SK-N-SH (cell line): ENCODE results near the gene ZBTB22. TPM values are rescaled to one million over a fixed set of nuclear protein-coding genes. Genes with fewer than 3 reads are reported as not detected.

Experiments
- CTCF ChIA-PET: fragments of 300-600, 350-600 bp; formaldehyde crosslinking; extraction: SDS; loops from one replicate; lab custom pipeline; 2021; lab: Yijun Ruan, JAX
- POLR2A ChIA-PET: fragments of 350-600 bp; sonication (Branson Sonifier 250); formaldehyde crosslinking; extraction: SDS; loops from one replicate; lab custom pipeline; 2020; ENCODE audit warnings: antibody characterized with exemption, inconsistent platforms; lab: Yijun Ruan, JAX
- DNase-seq: peaks from one replicate; pipeline ENCODE4 v3.0.0; 2012
- H2AFZ ChIP-seq: fragments of 200-600 bp; sonication (generic); 2 replicates; pipeline ENCODE4 v1.8.1; 2016; ENCODE audit warnings: antibody characterized with exemption, mild to moderate bottlenecking, low read depth
- H3F3A ChIP-seq: fragments of 200-600 bp; sonication (generic); replicated peaks from 2 replicates; pipeline ENCODE3; 2016; ENCODE audit warnings: antibody characterized with exemption, mild to moderate bottlenecking; ENCODE audit not compliant: insufficient read depth
- H3K27ac ChIP-seq, 2 experiments: fragments of 200-500 bp in 1 of 2; fragments of 200-600 bp in 1 of 2; sonication (Bioruptor generic) in 1 of 2; sonication (generic), shearing (Covaris generic) in 1 of 2; 2 replicates each; pipeline versions ENCODE4 v1.5.1 to v1.6.1; 2014 to 2016; ENCODE audit warnings: low read depth in 2 of 2, inconsistent platforms in 1 of 2, low read length in 1 of 2, mild to moderate bottlenecking in 1 of 2, mixed read lengths in 1 of 2
- H3K27me3 ChIP-seq: fragments of 200-600 bp; sonication (generic), shearing (Covaris generic); 2 replicates; pipeline ENCODE4 v1.6.1; 2016; ENCODE audit warnings: mixed run types; ENCODE audit not compliant: insufficient read depth
- H3K36me3 ChIP-seq, 2 experiments: fragments of 200-500 bp in 1 of 2; fragments of 200-600 bp in 1 of 2; sonication (Bioruptor generic) in 1 of 2; sonication (generic) in 1 of 2; replicated peaks in 1 of 2; 2 replicates each; pipeline versions ENCODE3 to v1.5.1; 2014 to 2016; ENCODE audit warnings: low read length in 1 of 2, mild to moderate bottlenecking in 1 of 2; ENCODE audit not compliant: insufficient read depth in 2 of 2, control insufficient read depth in 1 of 2
- H3K4me1 ChIP-seq, 2 experiments: fragments of 200-500 bp in 1 of 2; fragments of 200-600 bp in 1 of 2; sonication (Bioruptor generic) in 1 of 2; sonication (generic), shearing (Covaris generic) in 1 of 2; 2 replicates each; pipeline versions ENCODE4 v1.5.1 to v1.6.1; 2014 to 2016; ENCODE audit warnings: low read depth in 1 of 2, low read length in 1 of 2, mixed run types in 1 of 2; ENCODE audit not compliant: insufficient read depth in 2 of 2, control insufficient read depth in 1 of 2
- H3K4me2 ChIP-seq: fragments of 200-600 bp; sonication (generic), shearing (Covaris generic); 2 replicates; pipeline ENCODE4 v1.6.1; 2017; ENCODE audit warnings: mixed run types
- H3K4me3 ChIP-seq, 2 experiments: fragments of 200-500 bp in 1 of 2; fragments of 200-600 bp in 1 of 2; sonication (Bioruptor generic) in 1 of 2; sonication (generic), shearing (Covaris generic) in 1 of 2; 2 replicates each; pipeline versions ENCODE4 v1.5.1 to v1.8.1; 2014 to 2016; ENCODE audit warnings: low read depth in 2 of 2, inconsistent platforms in 1 of 2, low read length in 1 of 2, mild to moderate bottlenecking in 1 of 2, mixed read lengths in 1 of 2, moderate library complexity in 1 of 2
- H3K79me2 ChIP-seq: fragments of 200-600 bp; sonication (generic); 2 replicates; pipeline ENCODE4 v1.8.1; 2017; ENCODE audit warnings: mild to moderate bottlenecking; ENCODE audit not compliant: insufficient read depth
- H3K9ac ChIP-seq: fragments of 200-600 bp; sonication (generic); 2 replicates; pipeline ENCODE4 v1.6.1; 2017; ENCODE audit warnings: mixed run types
- H3K9me2 ChIP-seq: fragments of 200-600 bp; sonication (generic); 2 replicates; pipeline ENCODE4 v1.6.1; 2017; ENCODE audit warnings: mixed run types
- H3K9me3 ChIP-seq: fragments of 200-600 bp; sonication (generic); 2 replicates; pipeline ENCODE4 v1.6.1; 2017; ENCODE audit warnings: mixed run types, mild to moderate bottlenecking, moderate library complexity
- H4K20me1 ChIP-seq: fragments of 200-600 bp; sonication (generic); 2 replicates; pipeline ENCODE4 v1.6.1; 2017; ENCODE audit warnings: mild to moderate bottlenecking, mixed run types; ENCODE audit not compliant: insufficient read depth
- ELF1 ChIP-seq: IDR thresholded peaks from 2 replicates; pipeline ENCODE4 v1.4.0; 2012
- EP300 ChIP-seq, 2 experiments: IDR thresholded peaks; 2 replicates each; pipeline versions ENCODE4 v1.4.0 to v1.6.1; 2012; ENCODE audit warnings: borderline replicate concordance in 1 of 2, low read depth in 1 of 2, low read length in 1 of 2
- EZH2phosphoT487 ChIP-seq: fragments of 200-600 bp; sonication (generic); IDR thresholded peaks from 2 replicates; pipeline ENCODE4 v1.6.1; 2017; ENCODE audit warnings: low read depth, mixed run types, mild to moderate bottlenecking, antibody characterized with exemption, moderate library complexity, borderline replicate concordance
- FOSL2 ChIP-seq: IDR thresholded peaks from 2 replicates; pipeline ENCODE4 v1.4.0; 2012; ENCODE audit warnings: low read depth, mild to moderate bottlenecking, moderate library complexity, borderline replicate concordance
- FOXM1 ChIP-seq: IDR thresholded peaks from 2 replicates; pipeline ENCODE4 v1.4.0; 2012; ENCODE audit warnings: low read depth, mild to moderate bottlenecking
- GABPA ChIP-seq: IDR thresholded peaks from 2 replicates; pipeline ENCODE4 v1.4.0; 2012; ENCODE audit warnings: low read depth, mild to moderate bottlenecking
- JUND ChIP-seq: IDR thresholded peaks from 2 replicates; pipeline ENCODE4 v1.4.0; 2012
- MEF2A ChIP-seq: IDR thresholded peaks from 2 replicates; pipeline ENCODE4 v1.4.0; 2012; ENCODE audit warnings: low read depth, borderline replicate concordance
- NFIC ChIP-seq: IDR thresholded peaks from 2 replicates; pipeline ENCODE4 v1.4.0; 2012; ENCODE audit warnings: borderline replicate concordance
- PBX3 ChIP-seq: IDR thresholded peaks from 2 replicates; pipeline ENCODE4; 2012
- POLR2AphosphoS5 ChIP-seq: IDR thresholded peaks from 2 replicates; pipeline ENCODE4 v1.6.1; 2012; ENCODE audit warnings: low read depth, low read length
- RAD21 ChIP-seq: IDR thresholded peaks from 2 replicates; pipeline ENCODE4 v1.6.1; 2012; ENCODE audit warnings: mild to moderate bottlenecking, low read length
- RCOR1 ChIP-seq: fragments of 150-350 bp; IDR thresholded peaks from 2 replicates; pipeline ENCODE4 v1.6.1; 2017; ENCODE audit warnings: antibody characterized with exemption, low read length
- REST ChIP-seq: IDR thresholded peaks from 2 replicates; pipeline ENCODE4 v1.6.1; 2012; ENCODE audit warnings: mild to moderate bottlenecking, low read depth, low read length, moderate library complexity
- RFX5 ChIP-seq: IDR thresholded peaks from 2 replicates; pipeline ENCODE4 v1.6.1; 2012; ENCODE audit warnings: mild to moderate bottlenecking, improper control_type of control experiment, low read length
- SMC3 ChIP-seq: IDR thresholded peaks from 2 replicates; pipeline ENCODE4 v1.6.1; 2012; ENCODE audit warnings: low read depth, low read length, improper control_type of control experiment
- TAF1 ChIP-seq: IDR thresholded peaks from 2 replicates; pipeline ENCODE4 v1.6.1; 2012; ENCODE audit warnings: low read depth, mild to moderate bottlenecking, low read length, moderate library complexity, borderline replicate concordance
- YY1 ChIP-seq: IDR thresholded peaks from 2 replicates; pipeline ENCODE4 v1.4.0; 2012; ENCODE audit warnings: low read depth, mild to moderate bottlenecking
- WGBS: methylation state at CpG from one replicate; pipeline ENCODE4 v1.1.6; 2017; ENCODE audit warnings: low lambda C conversion rate; 5-methylcytosine and 5-hydroxymethylcytosine counted together
- polyA plus RNA-seq, 3 experiments: library from polyadenylated mRNA; depleted of rRNA; stranded (reverse); fragments of >200 nt; gene quantifications; 2 replicates each; pipeline ENCODE4 v1.2.3, GENCODE V29; 2012

The ZBTB22 gene
- polyA plus RNA-seq, 1 of the 3 experiments (the other 2 are of a cell fraction), result 19.5 TPM

GRCh38 chr6:33294086-33294823, 23.3 kb downstream of the ZBTB22 start (continued):
- no peak for TF ChIP-seq PBX3
- TF ChIP-seq FOXM1, result no peak
- no peak for TF ChIP-seq SMC3
- no peak for TF ChIP-seq EP300 (IDR thresholded peaks at IDR 0.05; ENCODE audit: borderline replicate concordance in 1 of 2, low read depth in 1 of 2, low read length in 1 of 2)
- no peak for TF ChIP-seq RFX5

GRCh38 chr6:33292996-33293682, 24.4 kb downstream of the ZBTB22 start:
- H3K4me3 ChIP-seq, result no peak overlapping the region
- 89% methylated on average over 13 of the region's 16 CpGs for WGBS
- H2AFZ ChIP-seq, result no peak overlapping the region
- H3K9me3 ChIP-seq, result no peaks in the 10 kb centered on the region
- POLR2A ChIA-PET, result interaction anchor here (1.8 kb wide), 1 partner anchor 16 kb away, joined by 8 read pairs; the partner anchor contains the start of gene B3GALT4
- H3K36me3 ChIP-seq, result peaks cover 17 to 52% of the 10 kb centered on the region in 2 experiments
- H3F3A ChIP-seq, result peaks cover 3% of the 10 kb centered on the region
- CTCF ChIA-PET, result interaction anchor here (1.4 kb wide), 1 partner anchor 16 kb away, joined by 4 read pairs; the partner anchor contains the start of gene B3GALT4
- H3K4me2 ChIP-seq, result no peak overlapping the region
- TF ChIP-seq YY1, result no peak
- 0 out of 2 replicates have a peak, but pooled peaks have one; percentile 15 for TF ChIP-seq POLR2AphosphoS5
- peaks cover 44% of the 10 kb centered on the region for H3K79me2 ChIP-seq
- H3K4me1 ChIP-seq, result peaks cover 5 to 27% of the 10 kb centered on the region in 2 experiments; a peak in 3 of 4 replicates
- no peak for DNase-seq
- H3K9me2 ChIP-seq, result no peaks in the 10 kb centered on the region
- H3K27me3 ChIP-seq, result no peaks in the 10 kb centered on the region
- H4K20me1 ChIP-seq, result no peaks in the 10 kb centered on the region
- no peak overlapping the region for H3K27ac ChIP-seq
- no peak overlapping the region for H3K9ac ChIP-seq

- CTCF ChIA-PET, result interaction anchor here (1.5 to 4.4 kb wide), 3 partner anchors 9 to 136 kb away, joined by 4 to 49 read pairs (median 9); partner anchors contain the start of gene B3GALT4
- Histone ChIP-seq H3K4me3 (peak overlapping the region; percentile 78 to 96), H3K36me3 (peaks cover 34 to 62% of the 10 kb centered on the region in 2 experiments)
These were observed 27.1 kb downstream of the ZBTB22 start for GRCh38 chr6:33290459-33290858.

More at GRCh38 chr6:33290459-33290858, 27.1 kb downstream of the ZBTB22 start:
- Histone ChIP-seq H3K27ac (peak overlapping the region in 1 of 2 experiments; percentile 91; a peak in 1 of 4 replicates), H3K9me2 (no peaks in the 10 kb centered on the region), H3K4me1 (peaks cover 5 to 28% of the 10 kb centered on the region in 2 experiments; a peak in 3 of 4 replicates), H4K20me1 (no peaks in the 10 kb centered on the region), H3F3A (peaks cover 3% of the 10 kb centered on the region), H3K9me3 (no peaks in the 10 kb centered on the region), H3K4me2 (peak overlapping the region; percentile 96), H3K79me2 (peaks cover 52% of the 10 kb centered on the region), H3K27me3 (no peaks in the 10 kb centered on the region), H2AFZ (no peak overlapping the region), H3K9ac (peak overlapping the region; percentile 80)
- DNase-seq, result no peak
- POLR2A ChIA-PET, result interaction anchor here (1.7 to 3.6 kb wide), 5 partner anchors 9 to 319 kb away, joined by 4 to 58 read pairs (median 8); partner anchors contain the start of genes B3GALT4, RGL2 and ZBTB22
- TF ChIP-seq YY1 (no peak), FOXM1 (no peak), GABPA (no peak), EZH2phosphoT487 (no peak), MEF2A (no peak), RCOR1 (no peak), RAD21 (no peak), NFIC (no peak), TAF1 (no peak), JUND (no peak), ELF1 (no peak), EP300 (IDR thresholded peaks at IDR 0.05; ENCODE audit: borderline replicate concordance in 1 of 2, low read depth in 1 of 2, low read length in 1 of 2) (no peak), FOSL2 (no peak), REST (no peak), PBX3 (no peak)
- WGBS, result 53% methylated on average over 7 of the region's 7 CpGs
